IMR-90 (cell line): ENCODE measurements around the gene GAREM1. TPM values are rescaled to one million over a fixed set of nuclear protein-coding genes. Genes with fewer than 3 reads are reported as not detected.

ENCODE experiments used
- ATAC-seq: fragments of 200-7000 bp; cut with Tn5 transposase; 2 replicates; pipeline ENCODE4 v1.9.1; 2020; ENCODE audit warnings: low read depth, mild to moderate bottlenecking, moderate library complexity
- BruUV-seq: library from RNA; stranded (reverse); fragments of 400-500 nt; replicated peaks from 2 replicates; lab custom pipeline; 2021; lab: Mats Ljungman, UMichigan
- CTCF ChIA-PET: fragments of 300-600 bp; formaldehyde crosslinking; extraction: SDS; loops from one replicate; lab custom pipeline; 2021; ENCODE audit warnings: antibody characterized with exemption; lab: Yijun Ruan, JAX
- POLR2A ChIA-PET: fragments of 300-600 bp; sonication (Branson Sonifier 250); formaldehyde crosslinking; loops from one replicate; lab custom pipeline; 2022; ENCODE audit warnings: antibody characterized with exemption; ENCODE audit not compliant: unreplicated experiment; lab: Charles Lee
- DNase-seq: peaks from one replicate; pipeline ENCODE4 v3.0.0; 2013
- H2AFZ ChIP-seq: replicated peaks from 2 replicates; pipeline ENCODE3; 2013; ENCODE audit warnings: low read length, mild to moderate bottlenecking; ENCODE audit not compliant: poor library complexity
- H2AK5ac ChIP-seq: 2 replicates; pipeline ENCODE4 v1.6.1; 2013; ENCODE audit warnings: low read depth, low read length, inconsistent platforms
- H2AK9ac ChIP-seq: replicated peaks from 2 replicates; pipeline ENCODE3; 2013; ENCODE audit warnings: mild to moderate bottlenecking, low read depth, low read length, moderate library complexity; ENCODE audit not compliant: poor library complexity
- H2BK120ac ChIP-seq: 2 replicates; pipeline ENCODE4 v1.6.1; 2013; ENCODE audit warnings: low read depth, low read length, inconsistent platforms
- H2BK15ac ChIP-seq: 3 replicates; pipeline ENCODE4 v1.6.1; 2013; ENCODE audit warnings: low read depth, low read length, inconsistent platforms
- H2BK20ac ChIP-seq: 2 replicates; pipeline ENCODE4 v1.6.1; 2013; ENCODE audit warnings: low read depth, mild to moderate bottlenecking, inconsistent platforms, low read length, moderate library complexity
- H2BK5ac ChIP-seq: 2 replicates; pipeline ENCODE4 v1.6.1; 2013; ENCODE audit warnings: mild to moderate bottlenecking, low read depth, low read length, inconsistent platforms; ENCODE audit not compliant: poor library complexity, severe bottlenecking
- H3K14ac ChIP-seq: replicated peaks from 2 replicates; pipeline ENCODE4 v1.6.1; 2013; ENCODE audit warnings: low read depth, low read length, inconsistent platforms
- H3K18ac ChIP-seq: 2 replicates; pipeline ENCODE4 v1.6.1; 2013; ENCODE audit warnings: low read depth, low read length, control low read depth
- H3K23ac ChIP-seq: 2 replicates; pipeline ENCODE4 v1.6.1; 2013; ENCODE audit warnings: low read depth, low read length, inconsistent platforms
- H3K27ac ChIP-seq: 2 replicates; pipeline ENCODE4 v1.5.1; 2013; ENCODE audit warnings: mild to moderate bottlenecking, control low read depth, low read length; ENCODE audit not compliant: insufficient read depth
- H3K27me3 ChIP-seq: 2 replicates; pipeline ENCODE4 v1.6.1; 2013; ENCODE audit warnings: low read length; ENCODE audit not compliant: control insufficient read depth, insufficient read depth
- H3K36me3 ChIP-seq: 2 replicates; pipeline ENCODE4 v1.6.1; 2013; ENCODE audit warnings: low read length, mixed read lengths; ENCODE audit not compliant: control insufficient read depth, insufficient read depth
- H3K4ac ChIP-seq: 2 replicates; pipeline ENCODE4 v1.6.1; 2013; ENCODE audit warnings: low read depth, low read length, inconsistent platforms
- H3K4me1 ChIP-seq: 2 replicates; pipeline ENCODE4 v1.6.1; 2013; ENCODE audit warnings: low read length, mixed read lengths; ENCODE audit not compliant: control insufficient read depth, insufficient read depth
- H3K4me2 ChIP-seq: 2 replicates; pipeline ENCODE4 v1.6.1; 2013; ENCODE audit warnings: low read depth, mild to moderate bottlenecking, control low read depth, low read length, moderate library complexity
- H3K4me3 ChIP-seq: 2 replicates; pipeline ENCODE4 v1.5.1; 2013; ENCODE audit warnings: low read depth, mild to moderate bottlenecking, control low read depth, low read length, moderate library complexity; ENCODE audit not compliant: insufficient read depth
- H3K56ac ChIP-seq: 2 replicates; pipeline ENCODE4 v1.6.1; 2013; ENCODE audit warnings: low read length, inconsistent platforms; ENCODE audit not compliant: insufficient read depth; ENCODE audit errors: extremely low read depth
- H3K79me1 ChIP-seq, 2 experiments: 2 replicates each; pipeline ENCODE4 v1.6.1; 2013; ENCODE audit warnings: low read length in 2 of 2, inconsistent platforms in 1 of 2, low read depth in 1 of 2
- H3K9ac ChIP-seq: 2 replicates; pipeline ENCODE4 v1.6.1; 2013; ENCODE audit warnings: low read depth, low read length, control low read depth
- H3K9me1 ChIP-seq: 2 replicates; pipeline ENCODE4 v1.6.1; 2013; ENCODE audit warnings: low read length, inconsistent platforms; ENCODE audit not compliant: insufficient read depth
- H3K9me3 ChIP-seq: 2 replicates; pipeline ENCODE4 v1.6.1; 2013; ENCODE audit warnings: low read length; ENCODE audit not compliant: control insufficient read depth, insufficient read depth
- H4K20me1 ChIP-seq: 2 replicates; pipeline ENCODE4 v1.6.1; 2013; ENCODE audit warnings: low read length, inconsistent platforms; ENCODE audit not compliant: insufficient read depth
- H4K5ac ChIP-seq: 2 replicates; pipeline ENCODE4 v1.6.1; 2013; ENCODE audit warnings: mild to moderate bottlenecking, low read depth, low read length, control low read depth
- H4K8ac ChIP-seq, 2 experiments: 2 replicates each; pipeline ENCODE4 v1.6.1; 2013; ENCODE audit warnings: low read depth in 2 of 2, low read length in 2 of 2, control low read depth in 1 of 2, inconsistent platforms in 1 of 2
- H4K91ac ChIP-seq: 2 replicates; pipeline ENCODE4 v1.6.1; 2013; ENCODE audit warnings: low read depth, low read length, inconsistent platforms; ENCODE audit not compliant: insufficient read depth
- BHLHE40 ChIP-seq: fragments of 150-350 bp; IDR thresholded peaks from 2 replicates; pipeline ENCODE4 v1.6.1; 2016; ENCODE audit warnings: mild to moderate bottlenecking, low read depth, low read length
- CEBPB ChIP-seq: IDR thresholded peaks from 2 replicates; pipeline ENCODE4 v1.6.1; 2012; ENCODE audit warnings: low read depth, low read length, improper control_type of control experiment
- CHD1 ChIP-seq: IDR thresholded peaks from 2 replicates; pipeline ENCODE4 v1.6.1; 2012; ENCODE audit warnings: low read depth, low read length, improper control_type of control experiment
- ELK1 ChIP-seq: fragments of 150-350 bp; IDR thresholded peaks from 2 replicates; pipeline ENCODE4 v1.6.1; 2016; ENCODE audit warnings: low read depth, mild to moderate bottlenecking, low read length, moderate library complexity, borderline replicate concordance
- FOS ChIP-seq: fragments of 150-350 bp; IDR thresholded peaks from 2 replicates; pipeline ENCODE4 v1.6.1; 2016; ENCODE audit warnings: low read depth, low read length
- MAFK ChIP-seq: IDR thresholded peaks from 2 replicates; pipeline ENCODE4 v1.6.1; 2012; ENCODE audit warnings: low read depth, low read length, improper control_type of control experiment
- MAZ ChIP-seq: IDR thresholded peaks from 2 replicates; pipeline ENCODE4 v1.6.1; 2012; ENCODE audit warnings: low read depth, mild to moderate bottlenecking, low read length, improper control_type of control experiment, moderate library complexity, borderline replicate concordance
- MXI1 ChIP-seq: IDR thresholded peaks from 2 replicates; pipeline ENCODE4 v1.6.1; 2012; ENCODE audit warnings: low read depth, mild to moderate bottlenecking, low read length, moderate library complexity, borderline replicate concordance
- NFE2L2 ChIP-seq: fragments of 150-350 bp; IDR thresholded peaks from 2 replicates; pipeline ENCODE4 v1.6.1; 2016; ENCODE audit warnings: low read depth, mild to moderate bottlenecking, low read length
- POLR2A ChIP-seq: IDR thresholded peaks from 2 replicates; pipeline ENCODE4 v1.6.1; 2012; ENCODE audit warnings: mild to moderate bottlenecking, low read depth, low read length
- RAD21 ChIP-seq: IDR thresholded peaks from 2 replicates; pipeline ENCODE4 v1.6.1; 2012; ENCODE audit warnings: low read length, improper control_type of control experiment
- RCOR1 ChIP-seq: IDR thresholded peaks from 2 replicates; pipeline ENCODE4 v1.6.1; 2012; ENCODE audit warnings: mild to moderate bottlenecking, low read length, improper control_type of control experiment; ENCODE audit not compliant: insufficient replicate concordance
- RFX5 ChIP-seq: IDR thresholded peaks from 2 replicates; pipeline ENCODE4 v1.8.0; 2012; ENCODE audit warnings: low read depth, mild to moderate bottlenecking, low read length, moderate library complexity
- SMC3 ChIP-seq: fragments of 150-350 bp; IDR thresholded peaks from 2 replicates; pipeline ENCODE4 v1.6.1; 2016; ENCODE audit warnings: low read depth, mild to moderate bottlenecking, antibody characterized with exemption, low read length, moderate library complexity
- USF2 ChIP-seq: fragments of 150-350 bp; IDR thresholded peaks from 2 replicates; pipeline ENCODE4 v1.6.1; 2017; ENCODE audit warnings: mild to moderate bottlenecking, antibody characterized with exemption, low read length, low read depth
- WGBS, 2 experiments: methylation state at CpG; one replicate each; pipeline versions ENCODE4 v1.1.5 to v1.1.7; 2013; ENCODE audit warnings: missing lambda C conversion rate in 2 of 2; ENCODE audit not compliant: insufficient read length in 1 of 2; ENCODE audit errors: extremely low coverage in 2 of 2; 5-methylcytosine and 5-hydroxymethylcytosine counted together
- dilution Hi-C: fragments of 300-500 bp; cut with HindIII; formaldehyde crosslinking; loops from one replicate; pipeline ENCODE4 v1.14.3; 2018; ENCODE audit warnings: low sequenced_read_pairs; ENCODE audit not compliant: unreplicated experiment
- in situ Hi-C: fragments of 300-500 bp; cut with MboI; formaldehyde crosslinking; loops from 3 replicates; pipeline ENCODE4 v1.14.3; 2019; ENCODE audit warnings: low sequenced_read_pairs, inconsistent platforms, mixed read lengths
- intact Hi-C: fragments of 100-400 bp; cut with micrococcal nuclease; formaldehyde crosslinking; loops from 2 replicates; pipeline ENCODE4 v1.10.0; 2022
- polyA plus RNA-seq, 3 experiments: library from polyadenylated mRNA; depleted of rRNA; stranded (reverse); fragments of >200 nt; gene quantifications; 2 replicates each; pipeline ENCODE4 v1.2.3, GENCODE V29; 2012; ENCODE audit warnings: low replicate concordance in 1 of 3
- total RNA-seq: library from RNA; depleted of rRNA; stranded (reverse); fragments of >200 nt; gene quantifications from 2 replicates; pipeline ENCODE4 v1.2.3, GENCODE V29; 2012
- TF ChIP-seq, protein P1 (sequence below): conservative IDR thresholded peaks from 2 replicates; pipeline ENCODE4 v1.5.1; 2012; ENCODE audit warnings: mild to moderate bottlenecking, low read depth, low read length, improper control_type of control experiment

Gene GAREM1
- total and polyA plus RNA-seq, 2 of the 4 experiments (the other 2 are of a cell fraction) = 1.4 to 2.3 TPM

- Histone ChIP-seq H2BK5ac (no peak overlapping the region), H3K4me3 (no peak overlapping the region), H3K36me3 (no peaks in the 10 kb centered on the region), H3K18ac (no peak overlapping the region), H3K4ac (no peak overlapping the region), H4K5ac (no peak overlapping the region), H2BK120ac (no peak overlapping the region), H4K91ac (no peak overlapping the region), H3K27ac (no peak overlapping the region), H3K9me3 (no peaks in the 10 kb centered on the region), H3K14ac (no peak overlapping the region), H2AK9ac (no peak overlapping the region), H3K9ac (no peak overlapping the region), H2BK20ac (no peak overlapping the region), H3K79me1 (no peaks in the 10 kb centered on the region), H3K23ac (no peak overlapping the region), H4K8ac (no peak overlapping the region), H2BK15ac (no peak overlapping the region), H3K27me3 (no peaks in the 10 kb centered on the region), H3K4me2 (no peak overlapping the region), H4K20me1 (no peaks in the 10 kb centered on the region), H3K9me1 (no peaks in the 10 kb centered on the region), H2AK5ac (no peak overlapping the region), H2AFZ (no peak overlapping the region), H3K4me1 (no peaks in the 10 kb centered on the region), H3K56ac (no peak overlapping the region)
- 100% methylated on average over 1 of the region's 4 CpGs; no CpG with 5 or more reads in 1 of the 2 experiments for WGBS, 2 experiments
- ChIA-PET POLR2A (interaction anchor here (0.7 kb wide), 1 partner anchor 197 kb away, joined by 3 read pairs; no protein-coding TSS in a partner anchor), CTCF (interaction anchor here (0.7 to 1.8 kb wide), 3 partner anchors 13 to 194 kb away, joined by 3 to 14 read pairs (median 3); partner anchors contain the start of gene GAREM1)
- no TSS peak for BruUV-seq
- TF ChIP-seq SMC3 = no peak
- TF ChIP-seq POLR2A = no peak
- no peak for TF ChIP-seq CHD1
- no peak for TF ChIP-seq BHLHE40
- no peak for TF ChIP-seq MAFK
- no peak for TF ChIP-seq FOS
- no peak for TF ChIP-seq RFX5
- no peak for TF ChIP-seq NFE2L2
- no peak for TF ChIP-seq MXI1
- no peak for TF ChIP-seq USF2
- no peak for TF ChIP-seq CEBPB
- TF ChIP-seq RCOR1 = no peak
- no peak for TF ChIP-seq MAZ
- TF ChIP-seq, protein P1, sequence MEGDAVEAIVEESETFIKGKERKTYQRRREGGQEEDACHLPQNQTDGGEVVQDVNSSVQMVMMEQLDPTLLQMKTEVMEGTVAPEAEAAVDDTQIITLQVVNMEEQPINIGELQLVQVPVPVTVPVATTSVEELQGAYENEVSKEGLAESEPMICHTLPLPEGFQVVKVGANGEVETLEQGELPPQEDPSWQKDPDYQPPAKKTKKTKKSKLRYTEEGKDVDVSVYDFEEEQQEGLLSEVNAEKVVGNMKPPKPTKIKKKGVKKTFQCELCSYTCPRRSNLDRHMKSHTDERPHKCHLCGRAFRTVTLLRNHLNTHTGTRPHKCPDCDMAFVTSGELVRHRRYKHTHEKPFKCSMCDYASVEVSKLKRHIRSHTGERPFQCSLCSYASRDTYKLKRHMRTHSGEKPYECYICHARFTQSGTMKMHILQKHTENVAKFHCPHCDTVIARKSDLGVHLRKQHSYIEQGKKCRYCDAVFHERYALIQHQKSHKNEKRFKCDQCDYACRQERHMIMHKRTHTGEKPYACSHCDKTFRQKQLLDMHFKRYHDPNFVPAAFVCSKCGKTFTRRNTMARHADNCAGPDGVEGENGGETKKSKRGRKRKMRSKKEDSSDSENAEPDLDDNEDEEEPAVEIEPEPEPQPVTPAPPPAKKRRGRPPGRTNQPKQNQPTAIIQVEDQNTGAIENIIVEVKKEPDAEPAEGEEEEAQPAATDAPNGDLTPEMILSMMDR = no peak
- no peak for TF ChIP-seq ELK1
- TF ChIP-seq RAD21 = no peak
- DNase-seq = no peak
- dilution Hi-C loops = loop anchor here (25.0 kb wide), 1 partner anchor 185 kb away; the partner anchor contains the start of gene GAREM1
- no peak for ATAC-seq
- in situ Hi-C loops = loop anchor here (5.0 kb wide), 2 partner anchors 195 to 275 kb away; partner anchors contain the start of gene GAREM1
- intact Hi-C loops = no loop called here
These were observed 193.8 kb downstream of the GAREM1 start for GRCh38 chr18:32276906-32277305.
